NCI-H1694 (cell line): ENCODE data around the gene SPTB.
A peak's percentile ranks its signal among the peaks of the same experiment; 100 is the strongest.
"Not testable (repeated sequence)": the region's sequence is repeated elsewhere in the genome, so short reads cannot be mapped to it uniquely, and the experiment has no call there.

ENCODE experiments used
- DNase-seq: peaks from one replicate; lab custom pipeline; 2025; lab: John Stamatoyannopoulos, UW

The SPTB gene

GRCh38 chr14:64879635-64880220 lies at the start of gene SPTB:
SPTB (minus strand) TSS chr14:64879907; CDS start chr14:64823094, 56,813 bp downstream.
- DNase-seq, result peak; percentile 41

GRCh38 chr14:64929014-64929359 lies 49.3 kb upstream of the SPTB start:
- no peak for DNase-seq

- no peak for DNase-seq
These were observed 48.7 kb upstream of the SPTB start for GRCh38 chr14:64928239-64929013.

- DNase-seq, result no peak
These were observed 47.3 kb upstream of the SPTB start for GRCh38 chr14:64927031-64927430.

GRCh38 chr14:64926398-64926995 lies 46.8 kb upstream of the SPTB start:
- DNase-seq, result no peak

GRCh38 chr14:64923015-64923414 lies 43.3 kb upstream of the SPTB start:
- no peak for DNase-seq

GRCh38 chr14:64920465-64920864 lies 40.8 kb upstream of the SPTB start:
- no peak for DNase-seq

- no peak for DNase-seq
These were observed 39.9 kb upstream of the SPTB start for GRCh38 chr14:64919618-64920017.

GRCh38 chr14:64919215-64919614 lies 39.5 kb upstream of the SPTB start:
- no peak for DNase-seq

GRCh38 chr14:64918216-64918615 lies 38.5 kb upstream of the SPTB start:
- no peak for DNase-seq

- no peak for DNase-seq
These were observed 36.1 kb upstream of the SPTB start for GRCh38 chr14:64915797-64916196.

GRCh38 chr14:64915029-64915424 lies 35.3 kb upstream of the SPTB start:
- DNase-seq, result no peak

GRCh38 chr14:64914237-64915028 lies 34.7 kb upstream of the SPTB start, which contains the start of gene CHURC1:
CHURC1 (plus strand) TSS chr14:64914455; CDS start chr14:64914496, 41 bp downstream.
- peak; percentile 99 for DNase-seq

- DNase-seq, result not testable (repeated sequence)
These were observed 33.8 kb upstream of the SPTB start for GRCh38 chr14:64913477-64913876.

- DNase-seq, result no peak
These were observed 32.6 kb upstream of the SPTB start for GRCh38 chr14:64912261-64912660.

- DNase-seq, result peak; percentile 15
These were observed 31.3 kb upstream of the SPTB start for GRCh38 chr14:64910847-64911495.

- DNase-seq, result no peak
These were observed 26.3 kb upstream of the SPTB start for GRCh38 chr14:64906022-64906421.

GRCh38 chr14:64899958-64900357 lies 20.3 kb upstream of the SPTB start:
- DNase-seq, result no peak

GRCh38 chr14:64891839-64892375 lies 12.2 kb upstream of the SPTB start:
- peak; percentile 91 for DNase-seq

GRCh38 chr14:64891173-64891838 lies 11.6 kb upstream of the SPTB start:
- peak; percentile 37 for DNase-seq

GRCh38 chr14:64889352-64889751 lies 9.6 kb upstream of the SPTB start:
- no peak for DNase-seq
